Measurements from ENCODE around the gene MORN4.

The MORN4 gene

DNA sequence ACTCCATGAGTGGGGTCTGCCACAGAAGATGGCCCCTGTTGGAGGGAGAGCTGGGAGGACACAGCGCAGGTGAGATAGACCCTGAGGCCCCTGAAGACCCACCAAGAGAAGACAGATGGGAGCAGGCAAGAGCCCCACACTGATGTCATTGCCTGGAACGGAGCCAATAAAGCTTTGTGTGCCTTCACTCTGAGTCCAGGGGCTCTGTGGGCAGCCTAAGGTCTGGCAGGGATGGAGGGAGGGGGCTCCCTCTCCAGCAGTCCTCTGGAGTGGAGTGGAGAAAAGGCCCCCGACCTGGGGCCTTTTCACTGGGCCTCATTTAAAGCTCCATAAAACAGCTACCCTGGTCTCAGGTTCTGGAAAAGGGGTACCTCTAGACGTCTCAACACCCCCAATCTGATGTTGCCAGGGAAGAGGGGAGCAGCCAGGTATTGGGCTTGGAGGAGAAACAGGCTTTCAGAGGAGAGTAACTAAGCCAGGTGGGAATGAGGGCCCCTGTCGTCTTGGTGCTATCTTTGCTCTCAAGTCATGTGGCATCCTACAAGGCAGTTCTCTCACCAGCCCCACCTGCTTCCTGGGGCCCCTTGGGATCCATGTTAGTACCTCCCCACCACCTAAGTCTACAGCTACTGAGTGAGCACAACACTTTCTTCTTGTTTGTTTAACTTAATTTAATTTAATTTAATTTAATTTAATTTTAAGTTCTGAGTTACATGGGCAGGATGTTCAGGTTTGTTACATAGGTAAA is 42.4 kb downstream of the MORN4 start:
- ChIA-PET CTCF (interaction anchor here (1.6 kb wide), 1 partner anchor 14 kb away, joined by 3 read pairs; no protein-coding TSS in a partner anchor), POLR2A (interaction anchor here (1.3 kb wide), 1 partner anchor 9 kb away, joined by 4 read pairs; no protein-coding TSS in a partner anchor)

DNA sequence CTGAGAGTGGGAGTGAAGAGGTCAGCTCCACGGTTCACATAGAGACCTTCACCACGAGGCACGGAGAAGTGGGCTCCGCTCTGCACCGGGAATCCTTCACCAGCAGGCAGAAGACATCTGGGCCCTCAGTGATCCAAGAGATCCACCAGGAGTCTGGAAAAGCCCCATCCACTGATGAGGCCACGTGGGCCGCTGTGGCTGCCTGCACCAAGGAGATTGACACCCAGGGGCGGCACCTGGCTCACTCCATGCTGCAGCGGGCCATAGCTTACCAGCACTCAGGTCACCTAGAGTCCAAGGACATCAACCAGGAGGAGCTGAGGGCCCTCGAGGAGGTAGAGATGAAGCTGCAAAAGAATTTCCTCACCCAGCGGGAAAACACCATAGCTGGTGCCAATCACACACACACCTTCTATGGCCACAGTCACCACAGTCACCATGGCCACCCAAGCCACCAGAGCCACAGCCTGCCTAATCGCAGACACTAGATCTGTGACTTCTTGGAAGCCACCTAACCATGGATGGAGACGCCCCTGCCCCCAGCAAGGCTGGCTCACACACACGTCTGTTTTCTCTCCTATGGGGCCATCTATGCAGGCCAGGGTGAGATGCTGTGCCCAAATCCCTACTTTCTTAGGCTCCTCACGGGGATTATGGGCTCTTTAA is 43.1 kb downstream of the MORN4 start:
- TF ChIP-seq LEF1 (IDR thresholded peaks at IDR 0.05; ENCODE audit: borderline replicate concordance): no peak
- no peak for TF ChIP-seq TARDBP (IDR thresholded peaks at IDR 0.05)
- no peak for TF ChIP-seq CTBP1 (IDR thresholded peaks at IDR 0.05; ENCODE audit: borderline replicate concordance)
- TF ChIP-seq ARNT (IDR thresholded peaks at IDR 0.05): no peak
- no peak for TF ChIP-seq L3MBTL2 (conservative IDR thresholded peaks at IDR 0.05)
- ChIA-PET CTCF (interaction anchor here (1.6 kb wide), 1 partner anchor 14 kb away, joined by 3 read pairs; no protein-coding TSS in a partner anchor), POLR2A (interaction anchor here (1.3 kb wide), 1 partner anchor 9 kb away, joined by 4 read pairs; no protein-coding TSS in a partner anchor)
- no peak for DNase-seq (ENCODE audit: extremely low spot score)

More for the DNA sequence above, 42.4 kb downstream of the MORN4 start:
- TF ChIP-seq, protein P1, sequence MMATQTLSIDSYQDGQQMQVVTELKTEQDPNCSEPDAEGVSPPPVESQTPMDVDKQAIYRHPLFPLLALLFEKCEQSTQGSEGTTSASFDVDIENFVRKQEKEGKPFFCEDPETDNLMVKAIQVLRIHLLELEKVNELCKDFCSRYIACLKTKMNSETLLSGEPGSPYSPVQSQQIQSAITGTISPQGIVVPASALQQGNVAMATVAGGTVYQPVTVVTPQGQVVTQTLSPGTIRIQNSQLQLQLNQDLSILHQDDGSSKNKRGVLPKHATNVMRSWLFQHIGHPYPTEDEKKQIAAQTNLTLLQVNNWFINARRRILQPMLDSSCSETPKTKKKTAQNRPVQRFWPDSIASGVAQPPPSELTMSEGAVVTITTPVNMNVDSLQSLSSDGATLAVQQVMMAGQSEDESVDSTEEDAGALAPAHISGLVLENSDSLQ (IDR thresholded peaks at IDR 0.05): no peak
- TF ChIP-seq L3MBTL2 (conservative IDR thresholded peaks at IDR 0.05) (no peak), ZNF384 (IDR thresholded peaks at IDR 0.05) (no peak), BHLHE40 (IDR thresholded peaks at IDR 0.05; ENCODE audit: borderline replicate concordance) (no peak), FOXK2 (IDR thresholded peaks at IDR 0.05) (no peak)
- no peak for DNase-seq (ENCODE audit: extremely low spot score)

DNA sequence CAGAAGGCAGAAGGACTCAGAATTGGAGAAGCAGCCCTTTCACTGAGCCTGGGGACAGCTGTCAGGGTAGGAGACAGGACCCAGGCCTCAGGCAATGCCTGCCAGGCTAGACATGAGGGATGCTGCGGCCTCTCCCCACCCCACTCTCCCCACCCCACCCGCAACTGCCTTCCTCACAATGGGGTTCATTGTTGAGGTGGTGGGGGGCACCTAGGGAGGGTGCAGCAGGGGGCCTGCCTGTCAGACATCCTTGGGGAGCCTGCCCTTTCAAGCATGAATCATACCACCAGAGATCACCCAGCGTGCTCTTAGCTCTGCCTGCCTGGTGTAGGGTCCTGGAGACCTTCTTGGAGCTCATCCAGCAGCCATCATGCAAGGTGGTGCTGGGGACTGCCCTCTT is 43.8 kb downstream of the MORN4 start, which contains the start of gene C10orf62:
C10orf62 (plus strand) TSS at position 243 of the 400 bp plus-strand sequence. CDS start 177 bp downstream, outside the sequence.
- POLR2A ChIA-PET: no interaction called here
- no peak for DNase-seq (ENCODE audit: extremely low spot score)
- TF ChIP-seq ZNF384 (IDR thresholded peaks at IDR 0.05) (no peak), ELF4 (IDR thresholded peaks at IDR 0.05) (no peak), SP1 (IDR thresholded peaks at IDR 0.05) (no peak), FOXA1 (IDR thresholded peaks at IDR 0.05) (no peak), FOXK2 (IDR thresholded peaks at IDR 0.05) (no peak), BHLHE40 (IDR thresholded peaks at IDR 0.05; ENCODE audit: borderline replicate concordance) (no peak), CTBP1 (IDR thresholded peaks at IDR 0.05; ENCODE audit: borderline replicate concordance) (no peak), NFRKB (IDR thresholded peaks at IDR 0.05) (no peak), FOXM1 (IDR thresholded peaks at IDR 0.05; ENCODE audit: borderline replicate concordance) (no peak), LEF1 (IDR thresholded peaks at IDR 0.05; ENCODE audit: borderline replicate concordance) (no peak)
- CTCF ChIA-PET: no interaction called here

DNA sequence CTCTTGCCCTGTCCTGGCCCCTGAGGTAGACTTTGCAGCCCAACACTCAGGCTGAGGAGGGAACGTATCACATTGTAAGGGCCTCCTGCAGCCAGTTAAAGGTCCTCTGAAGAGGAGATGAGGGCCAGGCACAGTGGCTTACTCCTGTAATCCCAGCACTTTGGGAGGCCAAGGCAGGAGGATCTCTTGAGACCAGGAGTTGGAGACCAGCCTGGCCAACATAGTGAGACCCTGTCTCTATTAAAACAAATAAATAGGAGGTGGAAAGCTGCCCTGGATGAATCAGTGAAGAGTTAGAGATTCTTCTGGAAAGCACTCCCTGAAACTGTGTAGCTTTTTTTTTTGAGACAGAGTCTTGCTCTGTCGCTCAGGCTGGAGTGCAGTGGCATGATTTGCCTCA is 46.1 kb downstream of the MORN4 start:
- ChIA-PET POLR2A (no interaction called here), CTCF (no interaction called here)
- no peak for DNase-seq (ENCODE audit: extremely low spot score)
- no peak for TF ChIP-seq CTBP1 (IDR thresholded peaks at IDR 0.05; ENCODE audit: borderline replicate concordance)
- no peak for TF ChIP-seq L3MBTL2 (conservative IDR thresholded peaks at IDR 0.05)
- no peak for TF ChIP-seq ELF4 (IDR thresholded peaks at IDR 0.05)
- no peak for TF ChIP-seq FOXK2 (IDR thresholded peaks at IDR 0.05)
- no peak for TF ChIP-seq HDGF (IDR thresholded peaks at IDR 0.05; ENCODE audit: borderline replicate concordance)
- TF ChIP-seq NFRKB (IDR thresholded peaks at IDR 0.05): no peak
- no peak for TF ChIP-seq FOXA1 (IDR thresholded peaks at IDR 0.05)

DNA sequence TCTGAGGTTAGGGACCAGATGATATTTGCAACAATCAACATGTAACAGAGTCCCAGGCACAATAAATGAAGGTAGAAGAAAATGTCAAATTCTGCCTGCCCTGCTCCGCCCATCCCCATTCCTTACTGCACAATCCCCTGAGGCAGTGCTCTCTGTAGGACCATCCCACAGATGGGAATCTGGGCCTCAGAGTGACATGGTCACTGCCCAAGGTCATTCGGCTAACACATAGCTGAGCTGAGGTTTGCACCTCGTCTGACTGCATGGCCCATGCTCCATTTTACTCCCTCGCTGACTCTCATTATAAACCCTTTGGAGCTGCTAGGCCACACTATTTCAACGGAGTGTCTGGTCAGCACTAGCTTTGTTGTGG is 47.9 kb downstream of the MORN4 start:
- no peak for DNase-seq (ENCODE audit: extremely low spot score)
- CTCF ChIA-PET: no interaction called here
- POLR2A ChIA-PET: interaction anchor here (1.1 kb wide), 1 partner anchor 55 kb away, joined by 3 read pairs; no protein-coding TSS in a partner anchor
- no peak for TF ChIP-seq CTBP1 (IDR thresholded peaks at IDR 0.05; ENCODE audit: borderline replicate concordance)
- TF ChIP-seq SUZ12 (IDR thresholded peaks at IDR 0.05): no peak
- no peak for TF ChIP-seq FOXK2 (IDR thresholded peaks at IDR 0.05)
- TF ChIP-seq FOXA1 (IDR thresholded peaks at IDR 0.05): no peak
- TF ChIP-seq LEF1 (IDR thresholded peaks at IDR 0.05; ENCODE audit: borderline replicate concordance): no peak
- no peak for TF ChIP-seq NFRKB (IDR thresholded peaks at IDR 0.05)
- no peak for TF ChIP-seq ELF4 (IDR thresholded peaks at IDR 0.05)
- no peak for TF ChIP-seq SP1 (IDR thresholded peaks at IDR 0.05)
- TF ChIP-seq ARNT (IDR thresholded peaks at IDR 0.05): no peak
- TF ChIP-seq, protein P1 (IDR thresholded peaks at IDR 0.05): no peak

DNA sequence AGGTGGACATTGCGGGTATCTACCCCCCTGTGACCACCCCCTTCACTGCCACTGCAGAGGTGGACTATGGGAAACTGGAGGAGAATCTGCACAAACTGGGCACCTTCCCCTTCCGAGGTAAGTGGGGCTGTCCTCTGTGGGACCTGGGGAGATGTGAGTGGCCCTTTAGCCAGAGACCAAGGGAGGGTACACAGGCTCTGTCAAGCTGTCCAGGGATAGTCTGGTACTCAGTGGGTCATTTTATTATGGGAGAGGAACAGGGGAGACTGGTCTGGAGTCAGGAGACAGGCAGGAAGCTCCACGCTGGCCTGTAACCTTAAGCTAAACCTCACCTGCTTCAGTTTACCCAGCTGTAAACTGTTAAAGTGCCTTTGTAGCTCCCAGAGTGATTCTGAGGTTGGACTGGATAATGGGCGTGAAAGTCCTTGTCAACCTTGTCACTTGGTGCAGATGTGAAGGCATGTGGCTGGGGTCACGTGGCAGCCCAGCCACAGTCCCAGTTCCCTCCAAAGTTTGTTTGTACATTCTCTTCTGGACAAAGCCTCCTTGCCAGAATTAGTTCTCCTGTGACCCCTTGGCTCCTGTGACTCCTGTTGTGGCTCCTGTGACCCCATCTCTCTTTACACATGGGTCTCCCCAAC is 48.4 kb downstream of the MORN4 start:
- ChIA-PET POLR2A (interaction anchor here (1.1 kb wide), 1 partner anchor 55 kb away, joined by 3 read pairs; no protein-coding TSS in a partner anchor), CTCF (interaction anchor here (1.7 kb wide), 1 partner anchor 12 kb away, joined by 8 read pairs; the partner anchor contains the start of gene ANKRD2)
- no peak for DNase-seq (ENCODE audit: extremely low spot score)
- no peak for TF ChIP-seq TARDBP (IDR thresholded peaks at IDR 0.05)
- TF ChIP-seq HDGF (IDR thresholded peaks at IDR 0.05; ENCODE audit: borderline replicate concordance): no peak
- no peak for TF ChIP-seq SP1 (IDR thresholded peaks at IDR 0.05)
- no peak for TF ChIP-seq BHLHE40 (IDR thresholded peaks at IDR 0.05; ENCODE audit: borderline replicate concordance)
- TF ChIP-seq FOXM1 (IDR thresholded peaks at IDR 0.05; ENCODE audit: borderline replicate concordance): no peak
- no peak for TF ChIP-seq L3MBTL2 (conservative IDR thresholded peaks at IDR 0.05)
- no peak for TF ChIP-seq FOXA1 (IDR thresholded peaks at IDR 0.05)
- TF ChIP-seq CTBP1 (IDR thresholded peaks at IDR 0.05; ENCODE audit: borderline replicate concordance): no peak
- no peak for TF ChIP-seq ELF4 (IDR thresholded peaks at IDR 0.05)
- no peak for TF ChIP-seq ZNF384 (IDR thresholded peaks at IDR 0.05)
- TF ChIP-seq, protein P1 (IDR thresholded peaks at IDR 0.05): no peak
- no peak for TF ChIP-seq NFRKB (IDR thresholded peaks at IDR 0.05)
- TF ChIP-seq ARNT (IDR thresholded peaks at IDR 0.05): no peak
